Activated CD8-positive, alpha-beta T cell treated with anti-CD3 and anti-CD28 coated beads for 36 hours (primary cell): ENCODE measurements around the gene ATAD3C. TPM values are rescaled to one million over a fixed set of nuclear protein-coding genes. Genes with fewer than 3 reads are reported as not detected.
"Not testable (repeated sequence)": the region's sequence is repeated elsewhere in the genome, so short reads cannot be mapped to it uniquely, and the experiment has no call there.

Experiments used
- ATAC-seq: fragments of 200-7000 bp; cut with Tn5 transposase; one replicate; pipeline ENCODE4 v1.10.0; 2021; ENCODE audit warnings: mild to moderate bottlenecking, moderate library complexity
- CTCF ChIA-PET: fragments of 350-600 bp; sonication (Branson Sonifier 250); formaldehyde crosslinking; loops from one replicate; lab custom pipeline; 2021; ENCODE audit warnings: antibody characterized with exemption; lab: Charles Lee
- POLR2A ChIA-PET: fragments of 350-600 bp; sonication (Branson Sonifier 250); formaldehyde crosslinking; loops from one replicate; lab custom pipeline; 2021; ENCODE audit warnings: antibody characterized with exemption; lab: Charles Lee
- DNase-seq: peaks from one replicate; pipeline ENCODE4 v3.0.0-alpha.2; 2020
- H3K27ac Mint-ChIP-seq: one replicate; pipeline ENCODE4 v1.8.0; 2021; ENCODE audit warnings: mild to moderate bottlenecking, mixed read lengths
- H3K27me3 Mint-ChIP-seq: one replicate; pipeline ENCODE4 v1.8.0; 2021; ENCODE audit warnings: mixed read lengths
- H3K36me3 Mint-ChIP-seq: one replicate; pipeline ENCODE4 v1.8.0; 2021; ENCODE audit warnings: low read depth, mixed read lengths
- H3K4me1 Mint-ChIP-seq: one replicate; pipeline ENCODE4 v1.8.0; 2021; ENCODE audit warnings: low read depth, mixed read lengths
- H3K4me3 Mint-ChIP-seq: one replicate; pipeline ENCODE4 v1.8.0; 2021; ENCODE audit warnings: mild to moderate bottlenecking, moderate library complexity, mixed read lengths
- H3K9me3 Mint-ChIP-seq: one replicate; pipeline ENCODE4 v1.8.0; 2021; ENCODE audit warnings: mixed read lengths
- intact Hi-C: fragments of 100-400 bp; cut with micrococcal nuclease; formaldehyde crosslinking; loops from one replicate; pipeline ENCODE4 v1.10.0; 2022
- total RNA-seq, 2 experiments: library from RNA; stranded (reverse); gene quantifications; one replicate each; pipeline ENCODE4 v1.2.3, GENCODE V29; 2021
- TF ChIP-seq, protein P1 (sequence below): fragments of 200-600 bp; IDR thresholded peaks from one replicate; pipeline ENCODE4 v1.8.0; 2022; ENCODE audit warnings: antibody characterized with exemption, mild to moderate bottlenecking

ATAD3C gene
- total RNA-seq, 2 experiments from 2014 or later: 0.99 to 1.8 TPM

GRCh38 chr1:1406821-1407635, 42.5 kb upstream of the ATAD3C start, which contains the start of gene MRPL20:
MRPL20 (minus strand) TSS chr1:1407293; CDS start chr1:1407217, 76 bp downstream.
- DNase-seq (peak; percentile 97), ATAC-seq (peak; percentile 97)
- Mint-ChIP-seq H3K4me3 (peak within 1 kb of the TSS; percentile 96), H3K27ac (peak within 1 kb of the TSS; percentile 91), H3K9me3 (no peaks in the 10 kb centered on the region), H3K4me1 (peaks cover 41% of the 10 kb centered on the region), H3K27me3 (no peaks in the 10 kb centered on the region), H3K36me3 (peaks cover 51% of the 10 kb centered on the region)
- POLR2A ChIA-PET: interaction anchor here (1.0 to 4.2 kb wide), 13 partner anchors 9 to 393 kb away, joined by 3 to 33 read pairs (median 7); partner anchors contain the start of genes ANKRD65, AURKAIP1, CCNL2 and ISG15
- intact Hi-C loops: no loop called here
- CTCF ChIA-PET: interaction anchor here (0.6 to 2.4 kb wide), 5 partner anchors 8 to 1032 kb away, joined by 3 to 9 read pairs (median 7); partner anchors contain the start of gene CCNL2
- TF ChIP-seq, protein P1, sequence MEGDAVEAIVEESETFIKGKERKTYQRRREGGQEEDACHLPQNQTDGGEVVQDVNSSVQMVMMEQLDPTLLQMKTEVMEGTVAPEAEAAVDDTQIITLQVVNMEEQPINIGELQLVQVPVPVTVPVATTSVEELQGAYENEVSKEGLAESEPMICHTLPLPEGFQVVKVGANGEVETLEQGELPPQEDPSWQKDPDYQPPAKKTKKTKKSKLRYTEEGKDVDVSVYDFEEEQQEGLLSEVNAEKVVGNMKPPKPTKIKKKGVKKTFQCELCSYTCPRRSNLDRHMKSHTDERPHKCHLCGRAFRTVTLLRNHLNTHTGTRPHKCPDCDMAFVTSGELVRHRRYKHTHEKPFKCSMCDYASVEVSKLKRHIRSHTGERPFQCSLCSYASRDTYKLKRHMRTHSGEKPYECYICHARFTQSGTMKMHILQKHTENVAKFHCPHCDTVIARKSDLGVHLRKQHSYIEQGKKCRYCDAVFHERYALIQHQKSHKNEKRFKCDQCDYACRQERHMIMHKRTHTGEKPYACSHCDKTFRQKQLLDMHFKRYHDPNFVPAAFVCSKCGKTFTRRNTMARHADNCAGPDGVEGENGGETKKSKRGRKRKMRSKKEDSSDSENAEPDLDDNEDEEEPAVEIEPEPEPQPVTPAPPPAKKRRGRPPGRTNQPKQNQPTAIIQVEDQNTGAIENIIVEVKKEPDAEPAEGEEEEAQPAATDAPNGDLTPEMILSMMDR: no peak

GRCh38 chr1:1407636-1408318, 41.7 kb upstream of the ATAD3C start:
- POLR2A ChIA-PET: interaction anchor here (0.5 to 4.2 kb wide), 14 partner anchors 10 to 436 kb away, joined by 3 to 33 read pairs (median 6); partner anchors contain the start of genes ANKRD65, AURKAIP1 and CCNL2
- Mint-ChIP-seq H3K36me3 (peaks cover 45% of the 10 kb centered on the region), H3K4me1 (peaks cover 35% of the 10 kb centered on the region), H3K9me3 (no peaks in the 10 kb centered on the region), H3K27ac (peak overlapping the region; percentile 90), H3K27me3 (no peaks in the 10 kb centered on the region), H3K4me3 (peak overlapping the region; percentile 96)
- ATAC-seq (peak; percentile 11), DNase-seq (peak; percentile 49)
- TF ChIP-seq, protein P1: no peak
- intact Hi-C loops: no loop called here
- CTCF ChIA-PET: interaction anchor here (0.7 to 2.4 kb wide), 7 partner anchors 9 to 59 kb away, joined by 3 to 9 read pairs (median 4); partner anchors contain the start of gene CCNL2

- H3K27me3 Mint-ChIP-seq, H3K9me3 Mint-ChIP-seq, H3K4me3 Mint-ChIP-seq, DNase-seq, intact Hi-C loops, H3K27ac Mint-ChIP-seq, ATAC-seq: not testable (repeated sequence)
- CTCF ChIA-PET: interaction anchor here (1.4 kb wide), 1 partner anchor 35 kb away, joined by 4 read pairs; the partner anchor contains the start of gene AURKAIP1
- H3K36me3 Mint-ChIP-seq: peaks cover 30% of the 10 kb centered on the region
- POLR2A ChIA-PET: interaction anchor here (1.3 kb wide), 2 partner anchors 8 to 11 kb away, joined by 4 to 5 read pairs; partner anchors contain the start of gene CCNL2
- peaks cover 24% of the 10 kb centered on the region for H3K4me1 Mint-ChIP-seq
Observed at GRCh38 chr1:1410238-1410637, 39.3 kb upstream of the ATAD3C start.

GRCh38 chr1:1411626-1412025, 37.9 kb upstream of the ATAD3C start:
- Mint-ChIP-seq H3K36me3 (peaks cover 16% of the 10 kb centered on the region), H3K27ac (no peak overlapping the region), H3K27me3 (no peaks in the 10 kb centered on the region), H3K4me1 (peaks cover 14% of the 10 kb centered on the region), H3K4me3 (no peak overlapping the region), H3K9me3 (no peaks in the 10 kb centered on the region)
- POLR2A ChIA-PET: interaction anchor here (1.0 to 1.3 kb wide), 2 partner anchors 12 kb away, joined by 3 to 5 read pairs; partner anchors contain the start of gene CCNL2
- CTCF ChIA-PET: no interaction called here
- TF ChIP-seq, protein P1: no peak
- no peak for ATAC-seq
- intact Hi-C loops: no loop called here
- no peak for DNase-seq

DNA sequence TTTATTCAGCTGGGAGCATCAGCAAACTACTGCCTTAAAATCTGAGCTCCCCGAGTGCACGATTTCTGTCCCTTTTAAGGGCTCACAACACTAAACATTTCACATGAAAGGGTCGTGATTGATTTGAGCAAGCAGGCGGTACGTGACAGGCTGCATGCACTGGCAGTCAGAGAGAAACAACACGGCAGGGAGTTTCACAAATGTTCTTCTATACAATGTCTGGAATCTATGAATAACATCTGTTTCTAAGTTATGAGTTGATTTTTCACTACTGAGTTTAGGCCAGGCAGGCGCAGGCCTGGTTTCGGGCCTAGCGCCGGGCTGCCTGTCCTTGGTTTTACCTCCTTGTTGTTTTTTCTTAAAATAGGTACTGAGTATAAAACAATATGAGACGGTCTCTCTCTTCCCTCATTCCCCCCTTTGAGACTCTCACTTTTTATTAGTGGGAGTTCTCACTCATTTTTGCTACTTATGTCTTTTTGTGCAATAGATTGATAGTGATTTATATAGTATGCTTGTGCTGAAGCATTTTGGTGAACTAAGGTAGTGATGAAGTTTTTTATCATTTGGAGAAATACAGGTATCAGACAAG, 37.1 kb upstream of the ATAD3C start:
- POLR2A ChIA-PET: interaction anchor here (1.0 kb wide), 1 partner anchor 13 kb away, joined by 3 read pairs; the partner anchor contains the start of gene CCNL2
- H3K4me3 Mint-ChIP-seq, H3K27me3 Mint-ChIP-seq, DNase-seq, CTCF ChIA-PET, H3K9me3 Mint-ChIP-seq, H3K27ac Mint-ChIP-seq, intact Hi-C loops, ATAC-seq: not testable (repeated sequence)
- H3K4me1 Mint-ChIP-seq: peaks cover 14% of the 10 kb centered on the region
- H3K36me3 Mint-ChIP-seq: peaks cover 12% of the 10 kb centered on the region
